ENCODE data around the gene ANKS1A. TPM values are rescaled to one million over a fixed set of nuclear protein-coding genes. Genes with fewer than 3 reads are reported as not detected.
A peak's percentile ranks its signal among the peaks of the same experiment; 100 is the strongest.
"Not testable (repeated sequence)": the region's sequence is repeated elsewhere in the genome, so short reads cannot be mapped to it uniquely, and the experiment has no call there.

Gene ANKS1A
- total RNA-seq, 1 donor from 2014 or later, result 48.1 TPM

- Histone ChIP-seq H3K27me3 (ENCODE audit: low read depth) (no peaks in the 10 kb centered on the region), H3K4me1 (peaks cover 33% of the 10 kb centered on the region), H3K36me3 (peaks cover 28% of the 10 kb centered on the region), H3K9me3 (no peaks in the 10 kb centered on the region), H3K4me3 (no peak overlapping the region), H3K27ac (no peak overlapping the region)
- intact Hi-C loops (cut with DNase I), result no loop called here
- ATAC-seq (no peak), DNase-seq (no peak)
- TF ChIP-seq CTCF (IDR thresholded peaks at IDR 0.05), result no peak
Measured at GRCh38 chr6:35093783-35094182, 204.7 kb downstream of the ANKS1A start.

GRCh38 chr6:35094183-35094582 lies 205.1 kb downstream of the ANKS1A start:
- H3K9me3 ChIP-seq, result no peaks in the 10 kb centered on the region
- H3K4me3 ChIP-seq, result no peak overlapping the region
- intact Hi-C loops (cut with DNase I), result no loop called here
- no peak for TF ChIP-seq CTCF (IDR thresholded peaks at IDR 0.05)
- no peak for DNase-seq
- H3K27ac ChIP-seq, result no peak overlapping the region
- no peaks in the 10 kb centered on the region for H3K27me3 ChIP-seq (ENCODE audit: low read depth)
- H3K4me1 ChIP-seq, result peaks cover 33% of the 10 kb centered on the region
- ATAC-seq, result no peak
- H3K36me3 ChIP-seq, result peaks cover 24% of the 10 kb centered on the region

GRCh38 chr6:35096129-35096862 lies 207.2 kb downstream of the ANKS1A start:
- Histone ChIP-seq H3K27me3 (ENCODE audit: low read depth) (no peaks in the 10 kb centered on the region), H3K4me1 (peaks cover 33% of the 10 kb centered on the region), H3K9me3 (no peaks in the 10 kb centered on the region), H3K36me3 (peaks cover 3% of the 10 kb centered on the region), H3K27ac (no peak overlapping the region), H3K4me3 (no peak overlapping the region)
- ATAC-seq (peak in 1 of 2 donors; percentile 66), DNase-seq (no peak)
- intact Hi-C loops (cut with DNase I), result no loop called here
- TF ChIP-seq CTCF (IDR thresholded peaks at IDR 0.05), result no peak

GRCh38 chr6:35099116-35099515 lies 210.1 kb downstream of the ANKS1A start:
- no peaks in the 10 kb centered on the region for H3K9me3 ChIP-seq
- DNase-seq (no peak), ATAC-seq (no peak)
- H3K27ac ChIP-seq, result no peak overlapping the region
- no peaks in the 10 kb centered on the region for H3K36me3 ChIP-seq
- H3K27me3 ChIP-seq (ENCODE audit: low read depth), result no peaks in the 10 kb centered on the region
- intact Hi-C loops (cut with DNase I), result no loop called here
- TF ChIP-seq CTCF (IDR thresholded peaks at IDR 0.05), result no peak
- H3K4me1 ChIP-seq, result peaks cover 12% of the 10 kb centered on the region
- no peak overlapping the region for H3K4me3 ChIP-seq

- no peak for TF ChIP-seq CTCF (IDR thresholded peaks at IDR 0.05)
- H3K4me1 ChIP-seq, result no peaks in the 10 kb centered on the region
- DNase-seq, result no peak
- intact Hi-C loops (cut with DNase I), result no loop called here
- no peaks in the 10 kb centered on the region for H3K36me3 ChIP-seq
- H3K9me3 ChIP-seq, result no peaks in the 10 kb centered on the region
- no peak overlapping the region for H3K27ac ChIP-seq
- H3K27me3 ChIP-seq (ENCODE audit: low read depth), result no peaks in the 10 kb centered on the region
- H3K4me3 ChIP-seq, result no peak overlapping the region
- no peak for ATAC-seq
Measured at GRCh38 chr6:35105078-35105477, 216.0 kb downstream of the ANKS1A start.

GRCh38 chr6:35106061-35106460 lies 217.0 kb downstream of the ANKS1A start:
- H3K27ac ChIP-seq; DNase-seq; H3K9me3 ChIP-seq; H3K36me3 ChIP-seq; intact Hi-C loops (cut with DNase I); H3K4me3 ChIP-seq; H3K4me1 ChIP-seq; ATAC-seq; H3K27me3 ChIP-seq (ENCODE audit: low read depth): not testable (repeated sequence)

GRCh38 chr6:35107208-35107607 lies 218.2 kb downstream of the ANKS1A start:
- H3K9me3 ChIP-seq; intact Hi-C loops (cut with DNase I); H3K4me1 ChIP-seq; H3K4me3 ChIP-seq; H3K27ac ChIP-seq; ATAC-seq; DNase-seq; H3K27me3 ChIP-seq (ENCODE audit: low read depth); H3K36me3 ChIP-seq: not testable (repeated sequence)

- intact Hi-C loops (cut with DNase I); ATAC-seq; H3K27me3 ChIP-seq (ENCODE audit: low read depth); H3K4me1 ChIP-seq; H3K27ac ChIP-seq; H3K36me3 ChIP-seq; H3K4me3 ChIP-seq; DNase-seq; H3K9me3 ChIP-seq: not testable (repeated sequence)
Measured at GRCh38 chr6:35107761-35108160, 218.7 kb downstream of the ANKS1A start.
